GM19043 (cell line): ENCODE data around the gene GLG1.

Experiments
- ATAC-seq: cut with Tn5 transposase; IDR thresholded peaks from one replicate; pipeline ENCODE4 v1.9.1; 2021; ENCODE audit warnings: low read depth; ENCODE audit not compliant: unreplicated experiment

The GLG1 gene

GRCh38 chr16:74485916-74486315 is 121.0 kb downstream of the GLG1 start:
- ATAC-seq = no peak

GRCh38 chr16:74480150-74481029 is 126.5 kb downstream of the GLG1 start:
- ATAC-seq = no peak

GRCh38 chr16:74477226-74477625 is 129.7 kb downstream of the GLG1 start:
- no peak for ATAC-seq

DNA sequence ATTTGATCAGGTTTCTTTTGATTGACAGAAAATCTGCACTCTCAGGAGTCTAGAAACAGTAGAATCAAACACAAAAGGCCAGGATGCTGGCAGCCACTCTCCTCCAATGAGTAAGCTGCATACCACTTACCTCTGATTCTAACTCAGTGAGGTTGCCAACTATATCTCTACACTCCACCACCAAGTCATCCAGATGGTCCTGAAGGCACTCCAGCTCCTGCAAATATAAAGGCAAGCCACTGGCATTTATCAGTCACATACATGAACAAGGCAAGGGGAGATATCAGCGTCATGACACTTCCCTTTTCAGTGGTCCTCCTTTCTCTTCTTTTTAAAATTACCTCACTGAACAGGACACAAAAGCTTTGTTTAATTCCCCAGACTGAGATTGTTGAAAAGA is 132.5 kb downstream of the GLG1 start:
- ATAC-seq = no peak

DNA sequence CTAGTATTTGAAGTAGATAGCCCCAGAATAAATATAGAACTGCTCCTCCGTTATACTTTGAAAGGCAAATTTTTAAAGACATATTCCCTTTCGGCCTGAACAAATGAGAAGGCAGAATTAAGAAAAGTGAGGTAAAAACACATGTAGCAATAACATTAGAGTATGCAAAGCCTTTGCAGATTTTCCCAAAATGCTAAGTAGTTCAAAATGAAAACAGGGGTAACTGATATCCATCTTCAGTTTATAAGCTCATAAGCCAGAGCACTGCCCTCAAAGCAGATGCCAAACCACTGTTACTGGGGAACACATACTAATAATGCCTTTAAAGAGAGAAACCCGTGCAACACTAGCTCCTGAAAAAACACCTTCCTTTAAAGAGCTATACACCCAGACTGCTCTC is 134.4 kb downstream of the GLG1 start:
- no peak for ATAC-seq

GRCh38 chr16:74472010-74472409 is 134.9 kb downstream of the GLG1 start:
- ATAC-seq = no peak

- no peak for ATAC-seq
Observed at GRCh38 chr16:74469946-74470478, 136.9 kb downstream of the GLG1 start.

- ATAC-seq = no peak
Observed at GRCh38 chr16:74468807-74469525, 137.9 kb downstream of the GLG1 start.

GRCh38 chr16:74466872-74467271 is 140.0 kb downstream of the GLG1 start:
- peak; percentile 67 for ATAC-seq

GRCh38 chr16:74465851-74466685 is 140.8 kb downstream of the GLG1 start:
- no peak for ATAC-seq

GRCh38 chr16:74465281-74465680 is 141.6 kb downstream of the GLG1 start:
- ATAC-seq = no peak

DNA sequence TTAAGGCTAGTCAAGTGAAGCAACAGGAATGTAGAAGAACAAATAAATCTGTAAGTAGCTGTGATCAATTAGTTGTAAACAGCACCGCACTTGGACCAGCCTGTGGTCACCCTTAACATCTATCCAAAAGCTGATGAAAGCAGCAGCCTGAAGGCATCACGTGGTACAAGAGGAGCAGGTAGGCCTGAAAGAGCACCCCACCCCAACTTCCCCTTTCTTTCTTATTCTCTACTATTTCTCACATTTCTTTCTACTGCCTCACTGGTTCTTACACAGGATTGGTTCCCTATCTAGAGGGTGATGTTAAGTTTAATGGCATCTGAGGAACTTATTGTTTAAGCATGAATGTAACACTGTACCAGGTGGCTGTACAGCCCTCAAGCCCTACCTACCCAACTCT is 143.0 kb downstream of the GLG1 start:
- ATAC-seq = no peak

DNA sequence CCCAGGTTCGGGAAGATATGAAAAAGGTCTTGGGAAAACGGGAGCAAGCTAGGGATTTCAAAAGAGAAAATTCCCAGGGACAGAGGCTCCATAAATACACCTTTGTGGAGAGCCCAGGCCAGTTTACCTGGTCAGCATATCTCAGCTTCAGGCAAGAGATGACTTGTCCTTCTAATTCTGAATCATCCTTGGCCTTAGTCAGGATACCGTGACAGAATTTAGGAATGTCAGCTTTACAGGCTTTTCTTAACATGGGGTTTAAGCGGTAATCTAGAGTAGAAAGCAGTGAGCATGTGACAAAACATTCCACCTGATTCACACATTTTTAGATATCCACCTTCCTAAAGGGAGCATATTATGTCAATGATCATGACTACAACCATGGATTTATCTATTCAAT is 144.6 kb downstream of the GLG1 start:
- no peak for ATAC-seq

DNA sequence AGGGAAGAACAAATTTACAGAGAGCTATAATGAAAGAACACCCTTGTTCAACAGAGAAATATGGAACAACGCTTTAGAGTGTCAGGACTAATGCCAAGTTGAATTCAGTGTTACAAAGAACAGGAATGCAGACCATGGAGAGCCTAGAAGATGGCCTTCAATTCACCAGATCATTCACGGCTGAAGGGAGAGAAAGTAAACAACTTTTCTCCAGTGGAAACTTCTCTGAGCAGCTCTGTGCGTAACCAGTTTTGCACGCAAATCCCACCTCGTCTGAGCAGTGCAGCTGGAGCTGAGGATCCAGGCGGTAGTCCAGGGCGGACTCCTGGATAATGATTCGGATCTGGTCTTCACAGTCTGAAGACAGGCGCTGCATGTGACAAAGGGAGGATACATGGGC is 145.1 kb downstream of the GLG1 start:
- ATAC-seq = no peak

DNA sequence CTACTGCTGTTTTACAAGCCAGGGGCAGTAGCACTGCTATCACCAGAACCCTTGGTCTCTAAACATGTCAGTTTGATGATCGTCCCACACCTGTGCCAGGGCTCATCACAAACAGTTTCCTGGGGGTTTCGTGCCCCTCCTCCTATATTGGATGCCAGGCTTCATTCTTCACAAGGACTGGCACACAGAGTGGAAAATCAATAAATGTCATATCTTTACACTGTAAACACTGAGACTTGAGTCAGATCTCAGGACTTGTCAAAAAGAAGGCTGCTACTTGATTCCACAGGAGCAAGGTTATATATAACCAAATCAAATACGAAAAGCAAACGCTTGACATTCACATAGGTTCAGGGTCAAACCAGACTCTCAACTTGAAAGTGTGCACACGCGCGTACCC is 146.4 kb downstream of the GLG1 start:
- ATAC-seq = no peak

- no peak for ATAC-seq
Observed at GRCh38 chr16:74456290-74456625, 150.7 kb downstream of the GLG1 start.

DNA sequence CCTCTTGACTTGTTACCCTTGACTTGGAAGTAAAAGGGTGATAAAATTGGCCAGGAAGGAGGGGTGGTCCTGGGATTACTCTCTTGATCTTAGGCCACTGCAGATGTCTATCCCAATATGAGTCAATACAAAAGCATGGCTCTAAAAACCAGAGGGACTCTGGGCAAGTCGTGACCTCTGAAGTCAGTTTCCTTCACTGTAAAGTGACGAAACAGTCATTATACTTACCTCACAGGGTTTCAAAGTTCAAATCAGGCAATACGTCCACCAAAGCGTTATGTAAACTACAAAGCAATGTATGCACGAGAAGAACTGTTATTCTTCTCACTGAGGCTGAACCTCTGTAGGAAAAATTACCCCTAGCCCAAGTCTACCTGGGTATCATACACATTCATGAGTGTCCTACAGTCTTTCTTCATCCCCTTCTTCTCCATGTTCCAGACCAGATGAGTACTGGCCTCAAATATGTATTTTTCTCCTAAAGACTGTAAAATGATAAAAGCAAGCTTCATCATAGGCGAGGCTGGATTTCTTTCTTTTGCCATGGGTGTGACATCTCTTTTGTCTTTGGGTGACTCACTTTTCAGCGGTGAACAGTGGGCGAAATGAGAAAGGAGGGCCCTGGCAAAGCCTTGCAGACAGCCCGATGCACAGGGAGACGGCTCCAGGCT is 151.2 kb downstream of the GLG1 start:
- no peak for ATAC-seq

DNA sequence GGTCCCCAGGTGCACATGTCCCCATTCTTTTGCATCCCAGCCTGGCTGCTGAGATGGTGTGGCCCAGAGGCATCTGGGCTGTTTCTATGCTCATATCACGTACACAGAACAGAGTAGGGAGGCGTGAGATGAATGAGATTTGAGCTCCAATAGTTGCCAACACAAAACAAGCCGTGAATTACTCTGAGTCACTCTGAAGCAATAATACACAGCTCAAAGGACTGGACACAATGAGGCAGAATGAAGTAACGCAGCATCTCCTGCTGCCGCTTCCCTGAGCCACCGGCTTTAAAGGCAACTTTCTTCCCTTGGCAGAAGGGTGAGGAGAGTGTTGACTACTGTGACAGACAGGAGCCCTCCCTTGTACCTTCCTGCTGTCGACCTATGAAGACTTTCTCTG is 151.7 kb downstream of the GLG1 start:
- ATAC-seq = no peak

DNA sequence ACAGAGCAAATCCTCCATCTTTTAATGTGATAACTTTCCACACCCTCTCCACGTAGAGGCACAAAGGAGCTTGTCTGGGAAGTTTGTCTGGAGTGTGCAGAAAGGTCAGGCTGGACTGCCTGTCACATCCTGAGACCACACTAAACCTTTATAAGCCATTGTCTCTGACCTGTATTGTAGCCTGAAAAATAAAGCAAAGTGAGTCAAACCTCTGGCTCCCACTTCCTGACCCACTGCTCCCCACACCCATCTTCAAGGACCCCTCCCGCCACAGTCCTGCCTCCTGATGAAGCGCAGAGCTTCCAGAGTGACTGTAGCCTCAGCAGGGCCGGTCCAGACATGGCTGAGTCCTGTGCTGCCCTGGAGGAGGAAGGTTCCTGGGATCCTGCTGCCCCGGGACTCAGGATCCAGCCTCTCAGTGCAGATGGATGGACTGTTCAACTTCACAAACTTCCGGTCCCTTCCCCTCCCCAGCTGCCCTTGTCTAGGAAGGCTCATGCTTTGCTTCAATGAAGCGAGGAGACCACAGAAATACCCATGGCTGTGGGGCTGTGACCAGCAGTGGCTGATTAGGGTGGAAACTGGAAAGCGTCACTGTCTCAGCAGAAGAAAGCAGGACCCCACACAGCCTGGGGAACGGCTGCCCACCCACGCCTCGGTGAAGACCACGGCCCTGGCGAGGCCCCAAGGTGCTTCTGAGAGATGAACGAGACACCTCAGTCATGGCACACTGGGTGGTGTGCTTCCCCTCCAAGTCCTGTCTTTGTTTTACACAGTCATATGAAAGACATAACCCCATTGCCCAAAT is 154.8 kb downstream of the GLG1 start:
- ATAC-seq = peak; percentile 79
